Activated effector memory CD4-positive, alpha-beta T cell treated with Interleukin-2 at 50 U/mL for 16 hours (primary cell): Measurements from ENCODE around the gene PGLYRP3.

Source experiments
- DNase-seq: peaks from one replicate; pipeline ENCODE4 v3.0.0-alpha.2; 2020

PGLYRP3 gene

GRCh38 chr1:153313288-153313687 is 536 bp upstream of the PGLYRP3 start:
- DNase-seq = no peak

- no peak for DNase-seq
Observed at GRCh38 chr1:153310526-153310925, 2.2 kb downstream of the PGLYRP3 start.

DNA sequence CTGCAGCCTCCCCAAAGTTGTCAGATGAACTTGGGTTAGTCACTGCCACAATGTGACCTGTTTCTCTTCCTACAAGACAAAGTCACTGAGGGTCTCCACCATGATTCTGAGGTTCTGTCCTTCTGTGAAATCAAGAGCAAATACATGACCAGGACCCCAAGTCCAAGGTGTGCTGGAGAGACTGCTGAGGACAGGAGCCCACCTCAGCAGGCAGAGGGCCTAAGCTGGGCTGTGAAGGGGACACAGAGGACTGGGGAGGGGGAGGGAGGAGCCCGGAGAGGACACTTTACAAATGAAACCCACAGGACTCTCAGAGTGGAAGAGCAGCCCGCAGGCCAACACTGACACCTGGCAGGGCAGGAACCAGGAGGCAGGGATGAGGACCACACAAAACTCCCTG is 3.3 kb downstream of the PGLYRP3 start:
- DNase-seq = no peak

GRCh38 chr1:153308540-153308939 is 4.2 kb downstream of the PGLYRP3 start:
- no peak for DNase-seq

GRCh38 chr1:153307221-153307600 is 5.5 kb downstream of the PGLYRP3 start:
- no peak for DNase-seq

- no peak for DNase-seq
Observed at GRCh38 chr1:153306303-153307220, 6.2 kb downstream of the PGLYRP3 start.

- no peak for DNase-seq
Observed at GRCh38 chr1:153305682-153306081, 7.1 kb downstream of the PGLYRP3 start.

DNA sequence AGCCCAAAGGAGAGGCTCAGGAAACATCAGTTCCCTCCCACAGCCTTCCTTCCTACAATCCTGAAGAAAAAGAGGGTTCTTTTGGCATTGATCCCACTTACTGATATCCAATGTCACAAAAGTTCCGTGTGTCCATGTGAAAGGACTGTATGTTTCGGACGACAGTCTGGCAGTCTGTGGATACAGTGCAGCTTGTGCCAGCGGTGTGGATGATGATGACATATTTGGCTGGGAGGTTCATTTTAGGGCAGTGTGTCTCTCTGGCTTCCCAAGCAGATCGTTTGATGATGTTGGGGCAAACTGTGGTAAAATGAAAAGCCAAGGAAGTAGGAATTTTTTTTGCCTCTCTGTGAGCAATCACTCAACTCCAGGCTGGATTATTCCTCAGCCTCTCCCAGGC is 10.4 kb downstream of the PGLYRP3 start:
- no peak for DNase-seq

- DNase-seq = peak; percentile 9
Observed at GRCh38 chr1:153293851-153294250, 18.9 kb downstream of the PGLYRP3 start.

DNA sequence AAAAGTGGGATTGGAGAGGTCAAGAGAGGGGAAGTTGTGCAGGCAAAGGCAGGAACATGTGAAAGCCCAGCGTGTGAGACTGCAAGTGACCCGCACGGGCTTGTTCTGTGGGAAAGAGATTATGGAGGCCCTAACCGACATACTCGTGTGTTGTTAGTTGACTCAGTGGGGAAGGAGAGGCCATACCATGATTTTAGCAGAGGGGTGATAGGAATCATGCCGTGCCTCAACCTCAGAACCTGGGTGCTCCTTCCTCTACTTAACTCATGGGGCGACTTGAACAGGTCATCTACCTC is 19.3 kb downstream of the PGLYRP3 start:
- DNase-seq = no peak

DNA sequence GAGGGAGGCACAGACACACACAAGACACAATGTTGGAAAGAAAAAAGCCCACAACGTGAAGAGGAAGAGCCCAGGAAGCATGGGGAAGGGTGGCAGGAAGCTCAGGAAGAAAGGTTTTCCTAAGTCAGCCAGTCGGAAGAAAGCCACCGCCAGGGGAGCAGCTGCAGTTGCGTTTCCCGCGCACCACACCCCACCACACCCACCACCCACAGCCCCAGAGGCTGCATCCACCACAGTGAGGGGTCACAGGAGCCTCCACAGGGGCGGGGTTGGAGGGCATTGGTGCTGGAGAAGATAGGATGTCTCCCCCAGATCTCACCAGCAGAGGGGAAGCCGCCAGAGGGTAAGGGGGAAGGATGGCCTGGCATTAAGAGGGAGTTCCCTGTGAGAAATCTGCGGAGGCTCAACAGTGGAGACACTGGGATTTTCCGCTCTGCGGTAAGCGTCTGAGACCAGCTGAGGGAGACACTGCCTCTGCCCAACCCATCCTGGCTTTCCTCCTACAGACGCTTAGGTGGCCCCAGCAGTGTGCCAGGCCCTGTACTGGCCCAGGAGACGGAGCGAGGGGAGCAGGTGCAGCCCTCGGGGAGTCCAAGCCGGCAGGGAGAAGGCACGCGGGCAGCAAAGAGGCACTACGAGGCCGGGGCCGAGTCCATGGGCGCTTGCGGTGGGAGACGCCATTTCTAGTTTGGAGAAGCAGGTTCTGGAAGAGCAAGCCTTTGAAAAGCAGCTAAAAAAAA is 19.8 kb downstream of the PGLYRP3 start:
- DNase-seq = no peak

GRCh38 chr1:153292185-153292584 is 20.6 kb downstream of the PGLYRP3 start:
- DNase-seq = no peak

DNA sequence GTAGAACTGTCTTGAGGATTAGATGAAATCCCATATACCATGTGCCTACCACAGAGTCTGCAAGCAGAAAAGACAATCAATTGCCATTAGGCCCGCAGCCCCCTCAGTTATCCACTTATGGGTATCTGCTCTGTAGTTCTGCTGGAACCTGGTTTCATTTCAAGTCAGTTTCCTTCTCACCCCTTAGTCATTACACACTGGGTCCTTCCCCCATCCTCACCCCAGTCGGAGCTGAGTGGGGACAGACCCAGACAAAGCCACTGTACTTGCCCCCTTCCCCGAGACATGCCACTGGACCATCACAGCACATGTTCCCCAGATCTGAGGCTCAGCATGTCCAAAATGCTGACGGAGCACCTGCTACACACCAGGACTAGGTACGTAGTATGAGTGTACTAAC is 21.2 kb downstream of the PGLYRP3 start:
- DNase-seq = no peak

DNA sequence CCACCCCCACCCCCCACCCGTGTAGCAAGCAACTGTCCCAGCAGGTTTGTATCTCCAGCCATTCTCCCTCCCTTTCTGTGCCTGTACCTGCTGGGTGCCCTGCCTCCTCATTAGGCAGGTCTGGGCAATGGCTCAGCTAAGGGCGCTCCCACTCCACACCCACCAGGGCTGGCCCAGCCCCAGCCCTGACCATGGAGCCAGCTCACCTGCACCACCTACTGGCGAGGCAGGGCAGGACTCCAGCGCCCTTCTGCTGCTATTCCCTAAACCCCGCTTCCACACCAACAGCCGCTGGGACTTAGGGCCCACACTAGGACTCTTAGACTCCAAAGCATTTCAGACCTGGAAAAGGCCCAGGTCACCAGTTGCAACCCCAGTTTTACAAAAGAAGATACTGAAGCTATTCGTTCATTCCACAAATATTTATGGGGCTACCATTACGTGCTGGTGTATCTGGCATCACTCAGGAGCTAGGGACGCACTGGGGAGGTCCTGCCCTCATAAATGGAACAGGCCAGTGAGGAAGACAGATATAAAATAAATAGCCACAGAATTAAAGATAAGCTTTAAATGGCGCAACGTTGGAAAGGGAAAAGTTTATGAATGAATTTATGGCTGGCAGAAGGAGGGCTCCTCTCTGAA is 24.0 kb downstream of the PGLYRP3 start:
- no peak for DNase-seq

GRCh38 chr1:153277852-153278251 is 34.9 kb downstream of the PGLYRP3 start:
- no peak for DNase-seq

GRCh38 chr1:153272186-153272585 is 40.6 kb downstream of the PGLYRP3 start:
- DNase-seq = no peak

DNA sequence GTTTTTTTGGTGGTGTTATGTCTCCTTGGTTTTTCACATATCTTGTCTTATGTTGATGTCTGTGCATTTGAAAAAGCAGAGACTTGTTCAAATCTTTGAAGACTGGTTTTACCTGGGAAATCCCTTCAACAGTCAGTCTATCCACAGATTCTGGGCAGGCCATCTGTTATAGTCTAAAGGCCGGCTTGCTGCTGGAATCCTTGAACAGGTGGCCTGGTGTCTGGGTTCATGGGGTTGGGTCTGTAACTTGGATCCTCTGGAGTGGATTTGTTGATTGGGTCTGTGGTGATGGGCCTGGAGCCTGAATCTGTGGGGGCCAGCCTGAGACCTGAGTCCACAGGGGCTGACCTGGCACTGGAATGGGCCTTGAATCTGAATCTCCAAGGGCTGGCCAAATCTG is 41.0 kb downstream of the PGLYRP3 start:
- no peak for DNase-seq

GRCh38 chr1:153265457-153265856 is 47.3 kb downstream of the PGLYRP3 start:
- no peak for DNase-seq

- DNase-seq = no peak
Observed at GRCh38 chr1:153262462-153263157, 50.1 kb downstream of the PGLYRP3 start.

GRCh38 chr1:153262070-153262366 is 50.7 kb downstream of the PGLYRP3 start:
- DNase-seq = no peak

DNA sequence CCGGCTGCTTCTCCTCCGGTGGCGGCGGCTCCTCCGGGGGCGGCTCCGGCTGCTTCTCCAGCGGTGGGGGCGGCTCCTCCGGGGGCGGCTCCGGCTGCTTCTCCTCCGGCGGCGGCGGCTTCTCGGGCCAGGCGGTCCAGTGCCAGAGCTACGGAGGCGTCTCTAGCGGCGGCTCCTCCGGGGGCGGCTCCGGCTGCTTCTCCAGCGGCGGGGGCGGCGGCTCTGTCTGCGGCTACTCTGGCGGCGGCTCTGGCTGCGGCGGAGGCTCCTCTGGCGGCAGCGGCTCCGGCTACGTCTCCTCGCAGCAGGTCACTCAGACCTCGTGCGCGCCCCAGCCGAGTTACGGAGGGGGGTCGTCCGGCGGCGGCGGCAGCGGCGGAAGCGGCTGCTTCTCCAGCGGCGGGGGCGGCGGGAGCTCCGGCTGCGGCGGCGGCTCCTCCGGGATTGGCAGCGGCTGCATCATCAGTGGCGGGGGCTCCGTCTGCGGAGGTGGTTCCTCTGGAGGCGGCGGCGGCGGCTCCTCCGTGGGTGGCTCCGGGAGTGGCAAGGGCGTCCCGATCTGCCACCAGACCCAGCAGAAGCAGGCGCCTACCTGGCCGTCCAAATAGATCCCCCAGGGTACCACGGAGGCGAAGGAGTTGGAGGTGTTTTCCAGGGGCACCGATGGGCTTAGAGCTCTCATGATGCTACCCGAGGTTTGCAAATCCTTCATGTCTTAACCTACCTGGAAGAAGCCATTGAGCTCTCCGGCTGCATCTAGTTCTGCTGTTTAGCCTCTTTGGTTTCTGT is 51.3 kb downstream of the PGLYRP3 start:
- no peak for DNase-seq

GRCh38 chr1:153260585-153261280 is 52.0 kb downstream of the PGLYRP3 start:
- no peak for DNase-seq
